Prostate gland (tissue), 2 donors: Measurements from ENCODE around the gene INAFM2.

Experiments
- POLR2A ChIP-seq: fragments of 450-650 bp; IDR thresholded peaks from one replicate; pipeline ENCODE4 v1.6.1; 2016; ENCODE audit warnings: antibody characterized with exemption, mild to moderate bottlenecking
- POLR2AphosphoS5 ChIP-seq: sonication (generic); formaldehyde crosslinking; IDR thresholded peaks from one replicate; pipeline ENCODE4 v1.6.1; 2017; ENCODE audit warnings: antibody characterized with exemption
- TF ChIP-seq, protein P1 (sequence below), 4 experiments: fragments of 200-600 bp in 2 of 4; fragments of 450-650 bp in 2 of 4; sonication (generic) in 2 of 4; IDR thresholded peaks; 1 replicate in 3 of 4; 2 replicates in 1 of 4; pipeline ENCODE4 v1.5.1; 2016 to 2019; ENCODE audit warnings: antibody characterized with exemption in 4 of 4, mild to moderate bottlenecking in 2 of 4, moderate library complexity in 2 of 4

DNA sequence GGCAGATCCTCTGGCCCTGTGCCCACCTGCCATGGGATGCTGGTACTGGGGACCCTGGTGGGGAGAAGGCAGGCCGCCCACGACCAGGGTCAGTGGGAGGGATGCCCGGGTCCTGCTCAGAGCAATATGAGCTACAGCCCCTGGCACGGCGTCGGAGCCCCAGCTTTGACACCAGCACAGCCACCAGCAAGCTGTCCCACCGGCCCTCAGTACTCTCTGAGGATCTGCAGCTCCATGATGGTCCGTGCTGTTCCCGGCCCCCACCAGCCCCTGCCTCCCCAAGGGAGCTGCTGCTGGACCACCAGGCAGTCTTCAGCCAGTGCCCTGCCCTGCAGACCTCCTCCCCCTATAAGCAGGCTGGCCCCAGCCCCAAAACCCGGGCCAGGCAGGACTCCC is 46.0 kb downstream of the INAFM2 start:
- TF ChIP-seq, protein P1, sequence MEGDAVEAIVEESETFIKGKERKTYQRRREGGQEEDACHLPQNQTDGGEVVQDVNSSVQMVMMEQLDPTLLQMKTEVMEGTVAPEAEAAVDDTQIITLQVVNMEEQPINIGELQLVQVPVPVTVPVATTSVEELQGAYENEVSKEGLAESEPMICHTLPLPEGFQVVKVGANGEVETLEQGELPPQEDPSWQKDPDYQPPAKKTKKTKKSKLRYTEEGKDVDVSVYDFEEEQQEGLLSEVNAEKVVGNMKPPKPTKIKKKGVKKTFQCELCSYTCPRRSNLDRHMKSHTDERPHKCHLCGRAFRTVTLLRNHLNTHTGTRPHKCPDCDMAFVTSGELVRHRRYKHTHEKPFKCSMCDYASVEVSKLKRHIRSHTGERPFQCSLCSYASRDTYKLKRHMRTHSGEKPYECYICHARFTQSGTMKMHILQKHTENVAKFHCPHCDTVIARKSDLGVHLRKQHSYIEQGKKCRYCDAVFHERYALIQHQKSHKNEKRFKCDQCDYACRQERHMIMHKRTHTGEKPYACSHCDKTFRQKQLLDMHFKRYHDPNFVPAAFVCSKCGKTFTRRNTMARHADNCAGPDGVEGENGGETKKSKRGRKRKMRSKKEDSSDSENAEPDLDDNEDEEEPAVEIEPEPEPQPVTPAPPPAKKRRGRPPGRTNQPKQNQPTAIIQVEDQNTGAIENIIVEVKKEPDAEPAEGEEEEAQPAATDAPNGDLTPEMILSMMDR (IDR thresholded peaks at IDR 0.05), result no peak
- no peak for TF ChIP-seq POLR2A
- no peak for TF ChIP-seq POLR2AphosphoS5
